Measurements from ENCODE around the gene FAM162B.

Gene FAM162B

DNA sequence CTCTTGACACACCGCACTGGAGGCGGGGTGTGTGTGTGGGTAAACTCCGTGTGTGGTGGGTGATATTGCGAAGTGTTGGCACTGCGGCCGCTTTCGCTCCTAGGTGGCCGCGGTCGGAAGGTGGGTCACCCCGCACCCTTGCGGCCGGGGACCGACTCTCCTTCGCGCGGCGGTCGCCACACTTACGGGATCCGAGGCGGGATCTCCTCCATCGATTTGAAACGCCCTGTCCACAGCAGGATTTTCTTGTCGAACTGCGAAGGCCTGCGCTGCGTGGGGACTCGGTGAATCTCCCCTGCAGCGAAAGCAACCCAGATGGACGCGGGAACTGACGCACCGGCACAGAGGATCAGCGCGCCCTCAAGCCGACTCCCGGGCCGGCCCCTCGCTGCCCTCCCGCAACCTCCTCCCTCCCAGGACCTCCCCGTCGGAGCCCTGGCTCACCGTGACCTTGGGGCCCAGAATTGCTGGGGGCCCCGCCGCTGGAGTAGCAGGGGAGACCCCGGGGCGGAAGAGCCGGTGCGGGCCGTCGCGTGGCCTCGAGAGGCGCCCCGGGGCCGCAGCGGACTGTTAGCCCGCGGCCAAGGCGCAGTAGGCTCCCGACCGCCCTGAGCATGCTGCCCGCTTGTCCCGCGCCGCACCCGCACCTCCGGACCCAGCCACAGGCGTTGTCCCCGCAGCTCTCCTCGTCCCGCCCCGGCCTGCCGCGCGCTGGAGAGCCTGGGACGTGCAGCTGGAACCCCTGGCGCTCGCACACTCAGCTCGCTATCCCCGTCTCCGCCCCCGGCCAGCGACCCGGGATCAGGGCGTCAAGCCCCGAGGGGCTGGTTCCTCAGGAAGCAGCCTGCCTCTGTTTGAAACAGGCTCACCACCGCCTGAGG, at the start of gene FAM162B:
Gene FAM162B, minus strand, starts transcription at position 759 of the 881 bp plus-strand sequence. Its CDS starts 143 bp downstream, at position 616.
- H3K27ac ChIP-seq = no peak within 1 kb of the TSS
- TF ChIP-seq, protein P1, sequence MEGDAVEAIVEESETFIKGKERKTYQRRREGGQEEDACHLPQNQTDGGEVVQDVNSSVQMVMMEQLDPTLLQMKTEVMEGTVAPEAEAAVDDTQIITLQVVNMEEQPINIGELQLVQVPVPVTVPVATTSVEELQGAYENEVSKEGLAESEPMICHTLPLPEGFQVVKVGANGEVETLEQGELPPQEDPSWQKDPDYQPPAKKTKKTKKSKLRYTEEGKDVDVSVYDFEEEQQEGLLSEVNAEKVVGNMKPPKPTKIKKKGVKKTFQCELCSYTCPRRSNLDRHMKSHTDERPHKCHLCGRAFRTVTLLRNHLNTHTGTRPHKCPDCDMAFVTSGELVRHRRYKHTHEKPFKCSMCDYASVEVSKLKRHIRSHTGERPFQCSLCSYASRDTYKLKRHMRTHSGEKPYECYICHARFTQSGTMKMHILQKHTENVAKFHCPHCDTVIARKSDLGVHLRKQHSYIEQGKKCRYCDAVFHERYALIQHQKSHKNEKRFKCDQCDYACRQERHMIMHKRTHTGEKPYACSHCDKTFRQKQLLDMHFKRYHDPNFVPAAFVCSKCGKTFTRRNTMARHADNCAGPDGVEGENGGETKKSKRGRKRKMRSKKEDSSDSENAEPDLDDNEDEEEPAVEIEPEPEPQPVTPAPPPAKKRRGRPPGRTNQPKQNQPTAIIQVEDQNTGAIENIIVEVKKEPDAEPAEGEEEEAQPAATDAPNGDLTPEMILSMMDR (conservative IDR thresholded peaks at IDR 0.05) = no peak
- no peak for TF ChIP-seq ZFX (IDR thresholded peaks at IDR 0.05)

DNA sequence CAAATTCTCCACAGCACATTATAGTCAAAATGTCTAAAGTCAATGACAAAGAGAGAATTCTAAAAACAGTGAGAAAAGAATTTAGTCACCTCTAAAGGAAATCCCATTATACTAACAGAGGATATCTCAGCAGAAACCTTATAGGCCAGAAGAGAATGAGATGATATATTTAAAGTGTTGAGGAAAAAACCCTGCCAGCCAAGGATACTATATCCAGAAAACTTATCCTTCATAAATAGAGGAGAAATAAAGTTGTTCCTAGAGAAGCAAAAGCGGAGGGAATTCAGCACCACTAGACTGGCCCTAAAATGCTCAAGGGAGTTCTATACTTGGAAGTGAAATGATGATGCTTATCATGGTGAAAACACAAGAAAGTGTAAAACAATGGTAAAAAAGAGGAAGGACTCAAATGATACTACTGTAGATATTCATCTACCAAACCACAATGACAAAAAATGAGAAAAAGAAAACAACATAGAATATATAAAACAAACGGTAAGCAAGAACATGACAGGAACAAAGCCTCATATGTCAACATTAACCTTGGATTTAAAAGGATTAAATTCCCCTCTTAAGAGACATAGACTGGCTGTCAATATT, 46.6 kb upstream of the FAM162B start:
- no peak for TF ChIP-seq ZFX (IDR thresholded peaks at IDR 0.05)
- TF ChIP-seq, protein P1 (conservative IDR thresholded peaks at IDR 0.05) = no peak
- no peak overlapping the region for H3K27ac ChIP-seq

DNA sequence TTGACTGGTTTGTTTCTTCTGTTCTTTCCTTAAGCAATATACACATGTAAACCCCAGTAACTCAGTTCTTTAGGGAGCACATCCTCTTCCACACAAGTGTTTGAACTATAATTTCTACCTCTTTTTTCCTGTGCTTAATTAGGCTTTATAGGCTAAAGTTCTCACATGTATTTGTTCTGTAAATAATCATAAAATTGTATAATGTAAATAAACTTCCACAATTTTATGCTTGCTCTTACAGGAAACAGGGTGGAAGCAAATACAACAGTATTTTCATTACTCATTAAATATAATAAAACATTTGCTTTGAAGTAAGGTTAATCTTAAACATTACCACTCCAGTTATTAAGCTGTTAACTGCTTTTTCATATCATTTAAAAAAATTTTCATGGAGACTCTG, 36.5 kb upstream of the FAM162B start:
- TF ChIP-seq, protein P1 (conservative IDR thresholded peaks at IDR 0.05) = no peak
- no peak for TF ChIP-seq ZFX (IDR thresholded peaks at IDR 0.05)

DNA sequence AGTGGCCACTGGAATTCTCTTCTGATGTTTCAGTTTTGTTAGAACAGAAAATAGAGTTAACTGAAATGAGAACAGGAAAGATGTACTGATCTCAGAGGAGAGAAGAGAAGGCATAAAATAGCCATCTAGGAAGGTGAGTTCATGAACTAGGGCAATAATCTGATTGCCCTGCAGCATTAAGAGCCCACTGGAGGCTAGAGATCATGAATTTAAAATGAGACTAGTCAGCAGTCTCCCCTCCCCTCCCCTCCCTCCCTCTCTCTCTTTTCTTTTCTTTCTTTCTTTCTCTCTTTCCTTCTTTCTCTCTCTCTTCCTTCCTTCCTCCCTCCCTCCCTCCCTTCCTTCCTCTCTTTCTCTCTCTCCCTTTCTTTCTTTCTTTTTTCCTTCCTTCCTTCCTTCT, 34.4 kb upstream of the FAM162B start:
- no peak for TF ChIP-seq ZFX (IDR thresholded peaks at IDR 0.05)
- TF ChIP-seq, protein P1 (conservative IDR thresholded peaks at IDR 0.05) = no peak
- no peak overlapping the region for H3K27ac ChIP-seq

More for the DNA sequence above, 36.5 kb upstream of the FAM162B start:
- H3K27ac ChIP-seq = no peak overlapping the region

DNA sequence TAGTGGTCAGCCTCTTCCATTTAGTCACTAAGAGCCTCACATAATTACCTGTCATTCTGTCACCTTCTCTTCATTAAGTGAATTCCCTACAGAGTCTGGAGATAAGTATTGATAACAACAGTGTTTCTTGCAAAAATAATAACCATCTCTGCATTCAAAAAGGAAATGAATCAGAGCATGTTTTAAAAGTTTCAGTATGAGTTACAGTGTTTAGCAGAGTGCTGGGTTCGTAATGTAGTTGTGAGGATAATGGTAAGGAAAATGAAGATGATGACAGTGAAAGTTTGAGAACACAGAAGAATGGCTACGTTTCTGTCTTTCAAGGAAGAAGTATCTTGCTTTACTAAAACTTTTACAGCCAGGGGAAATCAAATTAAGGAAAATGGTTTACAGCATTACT, 32.1 kb upstream of the FAM162B start:
- H3K27ac ChIP-seq = no peak overlapping the region
- no peak for TF ChIP-seq ZFX (IDR thresholded peaks at IDR 0.05)
- TF ChIP-seq, protein P1 (conservative IDR thresholded peaks at IDR 0.05) = no peak

DNA sequence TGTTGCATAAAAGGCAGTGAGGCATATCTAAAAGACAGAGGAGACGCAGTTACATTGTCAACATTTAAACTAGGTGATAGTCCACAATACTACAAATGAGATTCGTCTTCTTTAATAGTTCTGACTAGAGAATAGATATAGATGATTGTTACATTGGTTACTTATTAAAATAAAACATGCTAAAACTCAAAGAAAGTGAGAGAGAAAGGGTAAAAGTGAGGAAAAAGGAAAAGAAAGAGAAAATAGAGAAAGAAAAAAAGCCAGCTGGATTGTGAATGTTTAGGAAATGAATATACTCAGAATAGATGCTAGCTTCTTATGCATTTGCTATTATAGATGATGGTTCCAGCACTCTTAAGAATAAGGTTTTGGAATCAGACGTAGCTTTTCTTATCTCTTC, 27.7 kb upstream of the FAM162B start:
- TF ChIP-seq, protein P1 (conservative IDR thresholded peaks at IDR 0.05) = no peak
- TF ChIP-seq ZFX (IDR thresholded peaks at IDR 0.05) = no peak
- no peak overlapping the region for H3K27ac ChIP-seq

GRCh38 chr6:116783852-116784251, 18.3 kb upstream of the FAM162B start:
- TF ChIP-seq ZFX (IDR thresholded peaks at IDR 0.05) = no peak
- TF ChIP-seq, protein P1 (conservative IDR thresholded peaks at IDR 0.05) = no peak
- no peak overlapping the region for H3K27ac ChIP-seq

All from C4-2B (cell line).